Nephron progenitor cell (in vitro differentiated cells): Measurements from ENCODE around the gene PROKR1.

Experiments
- DNase-seq: peaks from one replicate; pipeline ENCODE4 v3.0.0; 2021
- H3K27ac Mint-ChIP-seq: 2 replicates; pipeline ENCODE4 v1.8.0; 2021; ENCODE audit warnings: mild to moderate bottlenecking, moderate library complexity, mixed read lengths
- H3K27me3 Mint-ChIP-seq: 2 replicates; pipeline ENCODE4 v1.8.0; 2021; ENCODE audit warnings: mild to moderate bottlenecking, low read depth, mixed read lengths; ENCODE audit not compliant: poor library complexity
- H3K36me3 Mint-ChIP-seq: 2 replicates; pipeline ENCODE4 v1.8.0; 2021; ENCODE audit warnings: low read depth, mixed read lengths
- H3K4me1 Mint-ChIP-seq: 2 replicates; pipeline ENCODE4 v1.8.0; 2021; ENCODE audit warnings: mixed read lengths
- H3K4me3 Mint-ChIP-seq: 2 replicates; pipeline ENCODE4 v1.8.0; 2021; ENCODE audit warnings: mild to moderate bottlenecking, moderate library complexity, mixed read lengths
- H3K9me3 Mint-ChIP-seq: 2 replicates; pipeline ENCODE4 v1.8.0; 2021; ENCODE audit warnings: mild to moderate bottlenecking, moderate library complexity, mixed read lengths
- CTCF ChIP-seq: fragments of 200-600 bp; sonication (generic); IDR thresholded peaks from 2 replicates; pipeline ENCODE4 v1.5.0; 2021; ENCODE audit warnings: antibody characterized with exemption

Gene PROKR1

GRCh38 chr2:68604077-68604476, 39.3 kb upstream of the PROKR1 start:
- no peak for TF ChIP-seq CTCF
- Mint-ChIP-seq H3K27me3 (no peaks in the 10 kb centered on the region), H3K4me3 (no peak overlapping the region), H3K4me1 (no peaks in the 10 kb centered on the region), H3K9me3 (peaks cover 65% of the 10 kb centered on the region), H3K27ac (no peak overlapping the region), H3K36me3 (no peaks in the 10 kb centered on the region)
- DNase-seq, result no peak

- no peak for DNase-seq
- Mint-ChIP-seq H3K36me3 (peaks cover 5% of the 10 kb centered on the region), H3K9me3 (peaks cover 63% of the 10 kb centered on the region), H3K27me3 (peaks cover 2% of the 10 kb centered on the region), H3K4me1 (no peaks in the 10 kb centered on the region), H3K4me3 (no peak overlapping the region), H3K27ac (no peak overlapping the region)
- no peak for TF ChIP-seq CTCF
These were observed 37.4 kb upstream of the PROKR1 start for GRCh38 chr2:68605939-68606338.

GRCh38 chr2:68606759-68607158, 36.6 kb upstream of the PROKR1 start:
- Mint-ChIP-seq H3K27me3 (peaks cover 4% of the 10 kb centered on the region), H3K4me1 (no peaks in the 10 kb centered on the region), H3K27ac (no peak overlapping the region), H3K36me3 (peaks cover 5% of the 10 kb centered on the region), H3K4me3 (no peak overlapping the region), H3K9me3 (peaks cover 63% of the 10 kb centered on the region)
- TF ChIP-seq CTCF, result no peak
- DNase-seq, result no peak

DNA sequence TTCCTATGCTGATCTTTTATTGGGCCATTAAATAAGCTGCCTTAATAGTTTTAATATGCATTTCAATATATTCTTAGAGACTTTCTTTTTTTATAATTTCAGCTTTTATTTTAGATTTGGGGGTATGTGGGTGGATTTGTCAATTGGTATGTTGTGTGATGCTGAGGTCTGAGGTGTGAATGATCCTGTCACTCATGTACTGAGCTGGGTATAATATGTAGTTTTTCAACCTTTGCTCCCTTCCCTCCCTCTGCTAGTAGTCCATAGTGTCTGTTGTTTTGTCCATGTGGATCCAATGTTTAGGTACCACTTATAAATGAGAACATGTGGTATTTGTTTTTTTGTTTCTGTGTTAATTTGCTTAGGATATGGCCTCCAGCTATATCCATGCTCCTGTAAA, 35.5 kb upstream of the PROKR1 start:
- no peak for DNase-seq

DNA sequence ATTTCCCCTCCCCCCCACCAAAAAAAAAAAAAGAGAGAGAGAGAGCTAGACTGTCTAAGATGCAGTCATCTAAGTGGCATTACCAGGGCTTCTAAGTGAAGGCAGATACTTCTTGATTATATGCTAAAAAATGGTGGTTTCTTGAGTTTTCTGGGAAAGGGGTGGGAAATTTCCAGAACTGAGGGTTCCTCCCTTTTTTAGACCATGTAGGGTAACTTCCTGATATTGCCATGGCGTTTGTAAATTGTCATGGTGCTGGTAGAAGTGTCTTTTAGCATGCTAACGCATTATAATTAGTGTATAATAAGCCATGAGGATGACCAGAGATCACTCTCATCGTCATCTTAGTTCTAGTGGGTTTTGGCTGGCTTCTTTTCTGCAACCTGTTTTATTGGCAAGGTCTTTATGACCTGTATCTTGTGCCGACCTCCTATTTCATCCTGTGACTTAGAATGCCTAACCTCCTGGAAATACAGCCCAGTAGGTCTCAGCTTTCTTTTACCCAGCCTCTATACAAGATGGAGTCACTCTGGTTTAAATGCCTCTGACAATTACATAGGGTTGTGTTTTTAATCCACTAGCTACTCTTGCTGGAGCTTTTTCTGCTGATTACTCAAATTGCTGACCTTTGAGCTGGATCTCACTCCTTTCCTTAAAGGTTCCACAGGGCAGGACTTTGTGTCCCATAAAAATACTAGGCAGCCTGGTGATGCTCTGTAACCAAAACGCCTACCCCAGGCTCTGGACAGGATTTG, 30.4 kb upstream of the PROKR1 start:
- H3K4me1 Mint-ChIP-seq, result no peaks in the 10 kb centered on the region
- no peak overlapping the region for H3K27ac Mint-ChIP-seq
- H3K4me3 Mint-ChIP-seq, result no peak overlapping the region
- peaks cover 5% of the 10 kb centered on the region for H3K36me3 Mint-ChIP-seq
- peaks cover 4% of the 10 kb centered on the region for H3K27me3 Mint-ChIP-seq
- TF ChIP-seq CTCF, result no peak
- DNase-seq, result no peak
- H3K9me3 Mint-ChIP-seq, result peaks cover 48% of the 10 kb centered on the region

More for the DNA sequence above, 35.5 kb upstream of the PROKR1 start:
- peaks cover 4% of the 10 kb centered on the region for H3K27me3 Mint-ChIP-seq
- no peak for TF ChIP-seq CTCF
- H3K36me3 Mint-ChIP-seq, result peaks cover 5% of the 10 kb centered on the region
- peaks cover 62% of the 10 kb centered on the region for H3K9me3 Mint-ChIP-seq
- H3K4me1 Mint-ChIP-seq, result no peaks in the 10 kb centered on the region
- no peak overlapping the region for H3K4me3 Mint-ChIP-seq
- no peak overlapping the region for H3K27ac Mint-ChIP-seq

DNA sequence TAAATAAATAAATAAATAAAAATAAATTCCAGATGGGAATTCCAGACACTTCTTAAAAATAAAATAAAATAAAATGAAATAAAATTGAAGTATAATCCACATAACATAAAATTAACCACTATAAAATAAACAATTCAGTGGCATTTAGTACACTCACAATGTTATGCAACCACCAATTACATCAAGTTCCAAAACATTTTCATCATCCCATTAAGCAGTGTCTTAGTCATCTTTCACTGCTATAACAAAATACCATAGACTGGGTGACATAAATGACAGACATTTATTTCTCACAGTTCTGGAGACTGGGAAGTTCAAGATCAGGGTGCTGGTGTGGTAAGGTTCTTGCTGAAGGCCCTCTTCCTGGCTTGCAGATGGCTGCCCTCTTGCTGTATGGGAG, 22.6 kb upstream of the PROKR1 start:
- H3K27me3 Mint-ChIP-seq, result peaks cover 2% of the 10 kb centered on the region
- peaks cover 31% of the 10 kb centered on the region for H3K9me3 Mint-ChIP-seq
- DNase-seq, result no peak
- H3K27ac Mint-ChIP-seq, result no peak overlapping the region
- H3K4me3 Mint-ChIP-seq, result no peak overlapping the region
- H3K36me3 Mint-ChIP-seq, result peaks cover 4% of the 10 kb centered on the region
- H3K4me1 Mint-ChIP-seq, result no peaks in the 10 kb centered on the region
- TF ChIP-seq CTCF, result no peak
